Testis (tissue), 3 donors: Measurements from ENCODE around the gene TFB1M. TPM values are rescaled to one million over a fixed set of nuclear protein-coding genes. Genes with fewer than 3 reads are reported as not detected.

Experiments used
- DNase-seq: peaks from one replicate; pipeline ENCODE4 v3.0.0-alpha.2; 2019
- H3K27ac ChIP-seq, 2 donors: fragments of 200-600 bp; sonication (generic); one replicate each; pipeline ENCODE4 v1.5.1; 2019
- H3K27me3 ChIP-seq: fragments of 200-600 bp; sonication (generic); one replicate; pipeline ENCODE4 v1.5.1; 2019
- H3K36me3 ChIP-seq: fragments of 200-600 bp; sonication (generic); one replicate; pipeline ENCODE4 v1.5.1; 2017; ENCODE audit warnings: low read depth; ENCODE audit errors: missing control alignments
- H3K4me1 ChIP-seq: fragments of 200-600 bp; sonication (generic); one replicate; pipeline ENCODE4 v1.5.1; 2019
- H3K4me3 ChIP-seq, 2 donors: fragments of 200-600 bp; sonication (generic); one replicate each; pipeline ENCODE4 v1.5.1; 2017 to 2019
- H3K9me3 ChIP-seq: fragments of 200-600 bp; sonication (generic); one replicate; pipeline ENCODE4 v1.5.1; 2017
- CTCF ChIP-seq, 3 experiments: fragments of 450-650 bp in 2 of 3; fragments of 200-600 bp in 1 of 3; sonication (generic) in 1 of 3; IDR thresholded peaks; one replicate each; pipeline ENCODE4 v1.5.1; 2016 to 2019; ENCODE audit warnings: antibody characterized with exemption in 3 of 3, mild to moderate bottlenecking in 2 of 3, moderate library complexity in 1 of 3
- POLR2A ChIP-seq: fragments of 450-650 bp; IDR thresholded peaks from one replicate; pipeline ENCODE4 v1.6.1; 2017; ENCODE audit warnings: antibody characterized with exemption, mild to moderate bottlenecking, moderate library complexity
- WGBS, 2 donors: methylation state at CpG; one replicate each; pipeline ENCODE4 v1.1.5; 2018; 5-methylcytosine and 5-hydroxymethylcytosine counted together
- intact Hi-C: fragments of 100-400 bp; cut with DNase I; formaldehyde crosslinking; loops from one replicate; pipeline ENCODE4 v1.15.1; 2023; ENCODE audit warnings: low total_unique reads
- polyA plus RNA-seq: library from polyadenylated mRNA; stranded (reverse); fragments of 350-450 nt; fragmentation: Illumina TruSeq; extraction: RNeasy Lipid Tissue Mini Kit (QIAGEN cat#74804); gene quantifications from one replicate; pipeline ENCODE4 v1.2.3, GENCODE V29; 2014; ENCODE audit warnings: low read depth, low replicate concordance; ENCODE audit not compliant: insufficient read depth
- total RNA-seq, 2 donors: library from RNA; depleted of rRNA; stranded (reverse); fragments of >200 nt; gene quantifications; one replicate each; pipeline ENCODE4 v1.2.3, GENCODE V29; 2016

Gene TFB1M
- total and polyA plus RNA-seq, 3 donors from 2014 or later = 32.2 to 47.1 (median 36.1) TPM

- DNase-seq = no peak
- H3K4me3 ChIP-seq = no peak overlapping the region
- no peaks in the 10 kb centered on the region for H3K9me3 ChIP-seq
- 63 to 70% methylated on average over 11 of the region's 11 CpGs for WGBS, 2 donors
- H3K36me3 ChIP-seq = no peaks in the 10 kb centered on the region
- no peaks in the 10 kb centered on the region for H3K4me1 ChIP-seq
- H3K27ac ChIP-seq = no peak overlapping the region
- intact Hi-C loops = no loop called here
- H3K27me3 ChIP-seq = no peaks in the 10 kb centered on the region
- TF ChIP-seq POLR2A (no peak), CTCF (IDR thresholded peaks at IDR 0.05) (no peak)
Observed at GRCh38 chr6:155216312-155217046, 97.8 kb downstream of the TFB1M start.

GRCh38 chr6:155215906-155216305 is 98.4 kb downstream of the TFB1M start:
- Histone ChIP-seq H3K36me3 (no peaks in the 10 kb centered on the region), H3K9me3 (no peaks in the 10 kb centered on the region), H3K4me3 (no peak overlapping the region), H3K27me3 (no peaks in the 10 kb centered on the region), H3K4me1 (no peaks in the 10 kb centered on the region), H3K27ac (no peak overlapping the region)
- intact Hi-C loops = no loop called here
- TF ChIP-seq POLR2A = no peak
- no peak for TF ChIP-seq CTCF (IDR thresholded peaks at IDR 0.05)
- 84 to 89% methylated on average over 2 to 4 of the region's 4 CpGs for WGBS, 2 donors
- no peak for DNase-seq

GRCh38 chr6:155213611-155214372 is 100.5 kb downstream of the TFB1M start:
- Histone ChIP-seq H3K27ac (no peak overlapping the region), H3K4me3 (no peak overlapping the region), H3K4me1 (no peaks in the 10 kb centered on the region), H3K27me3 (no peaks in the 10 kb centered on the region), H3K36me3 (no peaks in the 10 kb centered on the region), H3K9me3 (no peaks in the 10 kb centered on the region)
- WGBS, 2 donors = 87% methylated on average over 23 of the region's 23 CpGs; no CpG with 5 or more reads in 1 of the 2 donors
- no peak for DNase-seq
- intact Hi-C loops = no loop called here
- no peak for TF ChIP-seq POLR2A

GRCh38 chr6:155212616-155213380 is 101.5 kb downstream of the TFB1M start:
- no peaks in the 10 kb centered on the region for H3K4me1 ChIP-seq
- intact Hi-C loops = no loop called here
- TF ChIP-seq CTCF (IDR thresholded peaks at IDR 0.05) (no peak), POLR2A (no peak)
- H3K4me3 ChIP-seq = no peak overlapping the region
- H3K36me3 ChIP-seq = no peaks in the 10 kb centered on the region
- DNase-seq = no peak
- no peaks in the 10 kb centered on the region for H3K27me3 ChIP-seq
- H3K27ac ChIP-seq = no peak overlapping the region
- WGBS, 2 donors = 92 to 97% methylated on average over 15 to 16 of the region's 16 CpGs
- no peaks in the 10 kb centered on the region for H3K9me3 ChIP-seq

- WGBS, 2 donors = 79 to 83% methylated on average over 3 of the region's 3 CpGs
- Histone ChIP-seq H3K27ac (no peak overlapping the region), H3K4me3 (no peak overlapping the region), H3K4me1 (no peaks in the 10 kb centered on the region), H3K36me3 (no peaks in the 10 kb centered on the region), H3K9me3 (no peaks in the 10 kb centered on the region), H3K27me3 (no peaks in the 10 kb centered on the region)
- TF ChIP-seq CTCF (IDR thresholded peaks at IDR 0.05) = no peak
- no peak for TF ChIP-seq POLR2A
- intact Hi-C loops = no loop called here
- DNase-seq = no peak
Observed at GRCh38 chr6:155212106-155212505, 102.2 kb downstream of the TFB1M start.
